ENCODE measurements around the gene SEPTIN2. TPM values are rescaled to one million over a fixed set of nuclear protein-coding genes. Genes with fewer than 3 reads are reported as not detected.

Gene SEPTIN2
- total RNA-seq, 1 donor from 2014 or later, result 187 TPM

GRCh38 chr2:241399941-241400922, 84.5 kb downstream of the SEPTIN2 start:
- DNase-seq, result no peak
- Histone ChIP-seq H3K36me3 (peaks cover 2% of the 10 kb centered on the region), H3K4me1 (no peaks in the 10 kb centered on the region), H3K4me3 (no peak overlapping the region), H3K27ac (replicated peaks) (no peak overlapping the region), H3K27me3 (ENCODE audit: low read depth) (no peaks in the 10 kb centered on the region), H3K9me3 (replicated peaks) (no peaks in the 10 kb centered on the region)
- intact Hi-C loops (cut with micrococcal nuclease), result no loop called here
- no peak for TF ChIP-seq CTCF (IDR thresholded peaks at IDR 0.05; ENCODE audit: borderline replicate concordance)

Other genes starting within 250 kb of the SEPTIN2 start
- gene MTERF4, start 213.6 kb upstream of the SEPTIN2 start, total RNA-seq, result 19.5 TPM
- 3.4 TPM for gene PASK, start 166.5 kb upstream of the SEPTIN2 start, total RNA-seq
- gene PPP1R7, start 165.5 kb upstream of the SEPTIN2 start, total RNA-seq, result 61.5 TPM
- 0.80 TPM for gene ANO7, start 127.2 kb upstream of the SEPTIN2 start, total RNA-seq
- 365 TPM for gene HDLBP, start 253 bp upstream of the SEPTIN2 start, total RNA-seq
- gene FARP2, start 40.4 kb downstream of the SEPTIN2 start, total RNA-seq, result 16.5 TPM
- gene STK25, start 192.7 kb downstream of the SEPTIN2 start, total RNA-seq, result 89.1 TPM
- 2.4 TPM for gene BOK, start 242.8 kb downstream of the SEPTIN2 start, total RNA-seq

Measured in left ventricle myocardium inferior (tissue), 1 donor.